ENCODE measurements around the gene IGSF8.

The IGSF8 gene, protein sequence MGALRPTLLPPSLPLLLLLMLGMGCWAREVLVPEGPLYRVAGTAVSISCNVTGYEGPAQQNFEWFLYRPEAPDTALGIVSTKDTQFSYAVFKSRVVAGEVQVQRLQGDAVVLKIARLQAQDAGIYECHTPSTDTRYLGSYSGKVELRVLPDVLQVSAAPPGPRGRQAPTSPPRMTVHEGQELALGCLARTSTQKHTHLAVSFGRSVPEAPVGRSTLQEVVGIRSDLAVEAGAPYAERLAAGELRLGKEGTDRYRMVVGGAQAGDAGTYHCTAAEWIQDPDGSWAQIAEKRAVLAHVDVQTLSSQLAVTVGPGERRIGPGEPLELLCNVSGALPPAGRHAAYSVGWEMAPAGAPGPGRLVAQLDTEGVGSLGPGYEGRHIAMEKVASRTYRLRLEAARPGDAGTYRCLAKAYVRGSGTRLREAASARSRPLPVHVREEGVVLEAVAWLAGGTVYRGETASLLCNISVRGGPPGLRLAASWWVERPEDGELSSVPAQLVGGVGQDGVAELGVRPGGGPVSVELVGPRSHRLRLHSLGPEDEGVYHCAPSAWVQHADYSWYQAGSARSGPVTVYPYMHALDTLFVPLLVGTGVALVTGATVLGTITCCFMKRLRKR

DNA sequence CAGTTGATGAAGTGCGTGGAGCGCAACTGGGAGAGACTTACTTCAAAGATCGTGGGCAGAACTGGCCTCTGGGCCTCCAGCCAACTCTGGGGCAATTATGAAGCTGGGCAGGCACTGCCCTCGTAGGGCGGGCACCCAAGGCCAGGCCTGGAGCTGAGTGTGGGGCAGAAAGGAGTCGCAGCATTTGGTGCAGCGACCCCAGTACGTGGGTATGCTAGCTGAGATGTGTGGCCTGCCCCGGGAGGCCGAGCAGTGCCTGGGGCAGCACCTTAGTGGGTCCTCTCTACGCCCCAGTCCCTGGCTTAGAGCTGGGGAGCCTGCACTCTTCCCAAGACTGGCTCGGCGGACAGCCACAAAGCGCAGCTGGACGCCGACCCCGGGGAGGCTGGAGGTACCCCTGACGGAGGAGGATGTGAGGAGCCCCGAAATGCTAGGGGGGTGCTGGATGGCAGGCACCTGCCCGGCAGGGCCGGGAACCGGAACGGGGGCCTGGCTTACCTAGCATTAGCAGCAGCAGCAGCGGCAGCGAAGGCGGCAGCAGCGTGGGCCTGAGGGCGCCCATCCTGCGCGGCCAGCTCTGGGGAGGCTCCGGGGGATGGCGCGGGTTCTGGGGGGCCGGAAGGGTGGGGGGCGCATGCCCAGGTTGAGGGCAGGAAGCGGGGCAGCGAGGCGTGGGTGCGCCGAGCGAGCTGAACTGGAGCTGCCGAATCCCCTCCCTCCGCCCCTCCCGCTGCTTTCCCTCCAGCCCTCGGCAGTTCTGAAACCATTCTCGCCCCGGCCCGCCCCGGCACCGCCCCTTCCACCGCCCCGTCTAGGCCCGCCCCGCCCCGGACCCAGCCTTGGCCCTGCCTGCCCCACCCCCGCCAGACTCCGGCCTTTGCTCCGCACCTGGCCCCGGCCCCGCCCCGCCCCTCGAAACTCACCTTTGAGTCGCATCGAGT is at the start of gene IGSF8:
IGSF8 (minus strand) TSS at position 709 of the 941 bp plus-strand sequence; CDS start at position 562, 147 bp downstream.
- peak; percentile 95 for DNase-seq (ENCODE audit: low read depth)

DNA sequence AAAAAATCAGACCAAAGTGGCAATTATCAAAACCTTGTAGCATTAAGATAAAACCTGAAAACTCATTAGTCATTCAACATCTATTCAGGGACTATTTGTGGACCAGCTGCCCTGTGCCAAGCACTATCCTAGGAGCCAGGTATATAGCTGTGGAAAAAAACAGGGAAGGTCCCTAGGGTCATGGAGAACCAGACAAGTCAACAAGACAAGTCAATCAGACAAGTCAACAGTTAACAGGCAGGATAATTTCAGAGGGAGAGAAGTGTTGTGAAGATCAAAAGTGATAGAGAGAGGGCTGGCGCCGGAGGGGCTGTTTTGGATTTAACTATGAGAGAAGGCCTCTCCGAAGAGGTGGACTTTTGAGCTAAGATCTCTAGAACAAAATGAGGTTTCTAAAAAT is 49.7 kb upstream of the IGSF8 start:
- DNase-seq (ENCODE audit: low read depth), result no peak

DNA sequence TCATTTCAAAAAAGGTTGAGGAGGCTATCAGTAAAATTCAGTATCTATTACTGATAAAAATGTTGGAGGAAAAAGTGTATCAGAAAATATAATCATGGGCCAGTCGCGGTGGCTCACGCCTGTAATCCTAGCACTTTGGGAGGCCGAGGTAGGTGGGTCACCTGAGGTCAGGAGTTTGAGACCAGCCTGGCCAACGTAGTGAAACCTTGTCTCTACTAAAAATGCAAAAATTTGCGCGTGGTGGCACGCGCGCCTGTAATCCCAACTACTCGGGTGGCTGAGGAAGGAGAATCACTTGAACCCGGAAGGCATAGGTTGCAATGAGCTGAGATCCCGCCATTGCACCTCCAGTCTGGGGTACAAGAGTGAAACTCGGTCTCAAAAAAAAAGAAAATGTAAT is 47.7 kb upstream of the IGSF8 start:
- no peak for DNase-seq (ENCODE audit: low read depth)

DNA sequence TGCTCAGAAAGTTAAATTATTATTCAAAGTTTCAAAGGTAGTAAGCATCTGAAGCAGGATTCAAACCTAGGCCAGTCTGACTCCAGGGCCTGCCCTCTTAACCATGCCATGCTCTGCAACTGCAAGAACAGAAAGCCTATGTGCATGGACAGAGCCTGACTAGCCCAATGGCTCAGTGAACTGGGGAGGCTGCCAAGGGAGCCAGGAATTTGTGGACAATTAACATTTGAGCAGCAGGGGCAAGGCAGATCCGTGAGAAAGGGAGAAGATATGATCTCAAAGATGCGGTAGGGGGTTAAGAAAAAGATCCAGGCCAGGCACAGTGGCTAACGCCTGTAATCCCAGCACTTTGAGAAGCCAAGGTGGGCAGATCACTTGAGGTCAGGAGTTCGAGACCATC is 46.5 kb upstream of the IGSF8 start:
- no peak for DNase-seq (ENCODE audit: low read depth)

DNA sequence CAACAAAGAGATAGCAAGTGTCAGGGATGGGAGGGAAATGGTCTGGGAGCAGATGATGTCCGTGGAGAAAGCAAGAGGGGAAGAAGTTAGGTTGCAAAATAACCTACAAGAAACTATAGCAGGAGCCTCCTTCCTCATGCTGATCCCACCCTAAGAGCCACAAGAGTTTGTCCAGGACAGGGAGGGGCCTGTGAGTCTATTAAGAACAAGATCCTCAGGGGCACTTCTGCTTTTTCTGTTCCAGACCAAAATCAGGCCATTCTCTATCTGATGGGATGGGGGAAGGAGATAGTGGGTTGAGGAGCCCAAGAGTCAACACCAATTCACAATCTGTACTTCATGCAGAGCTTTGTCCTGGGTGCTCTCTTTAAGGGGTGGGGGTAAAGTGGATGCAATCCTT is 45.3 kb upstream of the IGSF8 start:
- no peak for DNase-seq (ENCODE audit: low read depth)

DNA sequence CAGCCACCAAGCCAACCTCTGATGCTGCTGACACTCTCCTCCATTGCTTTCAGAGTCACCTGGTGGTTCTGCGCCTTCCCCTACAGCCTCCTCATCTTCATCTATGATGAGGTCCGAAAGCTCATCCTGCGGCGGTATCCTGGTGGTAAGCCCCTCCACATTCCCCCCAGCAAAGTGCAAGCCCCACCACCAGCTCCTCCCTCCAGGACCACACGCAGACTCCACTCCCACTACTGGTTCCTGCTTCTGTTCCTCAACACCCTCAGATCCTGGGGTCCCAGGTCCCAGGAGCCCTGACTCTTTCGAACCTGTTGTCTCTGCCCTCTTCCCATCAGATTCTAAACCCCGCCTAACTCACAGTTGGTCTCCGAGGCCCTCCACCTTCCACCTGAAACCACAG is 41.4 kb upstream of the IGSF8 start:
- no peak for DNase-seq (ENCODE audit: low read depth)

DNA sequence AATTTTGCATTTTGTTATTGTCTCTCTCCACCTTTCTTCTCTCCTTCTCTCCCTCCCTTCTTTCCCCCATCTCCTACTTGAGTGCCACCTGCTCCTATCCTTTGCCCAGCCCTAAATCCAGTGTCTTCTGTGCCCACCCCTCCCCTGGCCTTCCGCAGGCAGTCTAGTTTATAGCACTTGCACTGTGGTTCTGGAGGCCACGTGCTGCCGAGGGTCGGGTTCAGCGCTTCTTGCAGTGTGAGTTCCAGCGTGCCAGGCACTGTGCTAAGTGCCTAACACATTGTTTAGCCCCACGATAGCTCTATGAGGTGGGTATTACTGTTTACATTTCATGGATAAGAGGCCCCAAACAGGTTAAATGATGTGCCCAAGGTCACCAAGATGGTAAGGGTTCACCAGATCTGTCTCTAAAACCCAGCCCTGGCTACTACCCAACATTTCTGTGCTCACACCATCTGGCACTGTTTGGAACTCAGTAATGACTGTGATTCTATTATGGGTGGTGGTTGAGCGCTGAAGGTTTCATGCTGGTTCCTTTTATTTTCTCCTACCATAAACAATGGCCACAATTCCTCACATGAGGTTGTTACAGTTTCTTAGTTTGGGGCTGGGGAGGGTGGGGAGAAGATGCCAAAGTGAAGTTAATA is 38.9 kb upstream of the IGSF8 start:
- DNase-seq (ENCODE audit: low read depth), result no peak

DNA sequence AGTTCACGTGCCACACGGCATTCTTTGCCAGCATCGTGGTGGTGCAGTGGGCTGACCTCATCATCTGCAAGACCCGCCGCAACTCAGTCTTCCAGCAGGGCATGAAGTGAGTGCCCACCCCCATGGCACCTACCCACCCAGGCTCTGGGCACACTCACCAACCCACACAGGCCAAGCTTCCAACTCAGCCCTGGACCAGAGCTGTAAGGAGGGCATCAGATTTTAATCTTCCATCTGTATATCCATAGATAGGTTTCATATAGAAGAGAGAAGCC is 38.4 kb upstream of the IGSF8 start:
- no peak for DNase-seq (ENCODE audit: low read depth)

DNA sequence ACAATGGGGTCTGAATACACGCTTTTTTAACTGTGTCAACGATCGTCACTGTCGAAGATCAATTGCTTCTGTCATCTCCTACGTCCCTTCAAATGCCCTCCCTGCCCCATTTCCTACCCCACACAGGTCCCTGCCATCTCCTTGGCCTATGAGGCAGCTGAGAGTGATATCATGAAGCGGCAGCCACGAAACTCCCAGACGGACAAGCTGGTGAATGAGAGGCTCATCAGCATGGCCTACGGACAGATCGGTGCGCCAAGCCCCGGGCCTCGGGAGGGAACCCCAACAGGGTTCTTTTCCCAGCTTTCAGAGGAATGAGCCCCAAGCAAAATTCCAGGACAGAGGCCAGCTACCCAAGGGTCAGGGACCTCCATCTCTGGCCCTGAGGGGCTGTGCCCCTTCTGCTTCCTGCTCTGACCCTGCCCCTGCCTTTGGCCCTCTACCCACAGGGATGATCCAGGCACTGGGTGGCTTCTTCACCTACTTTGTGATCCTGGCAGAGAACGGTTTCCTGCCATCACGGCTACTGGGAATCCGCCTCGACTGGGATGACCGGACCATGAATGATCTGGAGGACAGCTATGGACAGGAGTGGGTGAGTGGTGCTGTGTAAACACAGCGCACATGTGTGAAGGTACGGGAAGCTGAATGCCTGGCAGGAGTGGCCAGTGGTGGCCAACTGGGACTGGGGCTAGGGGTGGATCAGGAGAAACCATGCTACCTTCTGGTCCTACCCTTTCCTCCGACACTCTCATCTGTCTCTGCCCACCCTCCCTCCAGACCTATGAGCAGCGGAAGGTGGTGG is 37.9 kb upstream of the IGSF8 start:
- DNase-seq (ENCODE audit: low read depth), result no peak

DNA sequence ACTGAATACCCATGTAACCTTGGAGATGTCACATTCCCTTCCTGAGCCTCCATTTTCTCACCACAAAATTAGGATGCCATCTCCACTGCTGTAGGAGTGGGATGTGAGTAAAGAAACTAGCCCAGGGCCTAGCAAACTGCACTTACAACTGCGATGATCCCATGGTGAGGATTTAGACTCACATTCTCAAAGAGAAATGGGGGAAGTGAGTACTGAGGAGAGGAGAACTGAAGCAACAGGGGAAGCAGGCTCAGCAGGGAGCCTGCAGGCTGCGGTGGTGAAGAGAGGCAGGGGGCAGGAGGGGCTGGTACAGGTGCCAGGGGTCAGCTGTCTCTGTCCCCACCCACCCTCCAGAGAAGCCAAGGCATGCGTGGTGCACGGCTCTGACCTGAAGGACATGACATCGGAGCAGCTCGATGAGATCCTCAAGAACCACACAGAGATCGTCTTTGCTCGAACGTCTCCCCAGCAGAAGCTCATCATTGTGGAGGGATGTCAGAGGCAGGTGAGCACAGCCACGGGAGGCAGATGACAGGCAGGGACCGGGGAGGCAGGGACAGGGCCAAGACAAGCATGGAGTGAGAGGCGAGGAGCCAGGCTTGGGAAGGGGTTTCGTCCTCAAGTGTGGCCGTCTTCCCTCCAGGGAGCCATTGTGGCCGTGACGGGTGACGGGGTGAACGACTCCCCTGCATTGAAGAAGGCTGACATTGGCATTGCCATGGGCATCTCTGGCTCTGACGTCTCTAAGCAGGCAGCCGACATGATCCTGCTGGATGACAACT is 36.6 kb upstream of the IGSF8 start:
- no peak for DNase-seq (ENCODE audit: low read depth)

DNA sequence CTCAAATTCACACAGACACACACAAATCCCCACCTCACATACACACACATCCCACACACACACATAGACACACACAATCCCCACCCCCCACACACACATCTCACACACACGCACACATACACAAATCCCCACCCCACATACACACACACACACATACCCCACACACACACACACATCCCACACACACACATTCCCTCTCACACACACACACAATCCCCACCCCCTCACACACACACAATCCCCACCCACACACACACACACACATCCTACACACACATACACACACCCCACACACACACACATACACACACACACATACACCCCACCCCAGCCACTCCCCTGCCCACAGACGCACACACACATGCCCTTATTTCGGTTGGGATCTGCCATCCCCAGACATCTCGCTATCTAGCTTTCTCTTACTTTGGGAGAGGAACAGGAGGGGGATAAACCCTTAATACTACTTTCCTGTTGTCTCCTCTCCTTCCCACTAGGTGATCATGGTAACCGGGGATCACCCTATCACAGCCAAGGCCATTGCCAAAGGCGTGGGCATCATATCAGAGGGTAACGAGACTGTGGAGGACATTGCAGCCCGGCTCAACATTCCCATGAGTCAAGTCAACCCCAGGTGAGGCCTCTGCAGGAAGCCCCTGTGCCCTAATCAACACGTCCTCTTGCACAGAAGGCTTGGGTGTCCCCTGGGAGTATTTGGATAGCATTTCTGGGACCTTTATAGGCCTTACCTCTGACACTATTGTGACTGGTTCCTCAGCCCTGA is 35.8 kb upstream of the IGSF8 start:
- no peak for DNase-seq (ENCODE audit: low read depth)

DNA sequence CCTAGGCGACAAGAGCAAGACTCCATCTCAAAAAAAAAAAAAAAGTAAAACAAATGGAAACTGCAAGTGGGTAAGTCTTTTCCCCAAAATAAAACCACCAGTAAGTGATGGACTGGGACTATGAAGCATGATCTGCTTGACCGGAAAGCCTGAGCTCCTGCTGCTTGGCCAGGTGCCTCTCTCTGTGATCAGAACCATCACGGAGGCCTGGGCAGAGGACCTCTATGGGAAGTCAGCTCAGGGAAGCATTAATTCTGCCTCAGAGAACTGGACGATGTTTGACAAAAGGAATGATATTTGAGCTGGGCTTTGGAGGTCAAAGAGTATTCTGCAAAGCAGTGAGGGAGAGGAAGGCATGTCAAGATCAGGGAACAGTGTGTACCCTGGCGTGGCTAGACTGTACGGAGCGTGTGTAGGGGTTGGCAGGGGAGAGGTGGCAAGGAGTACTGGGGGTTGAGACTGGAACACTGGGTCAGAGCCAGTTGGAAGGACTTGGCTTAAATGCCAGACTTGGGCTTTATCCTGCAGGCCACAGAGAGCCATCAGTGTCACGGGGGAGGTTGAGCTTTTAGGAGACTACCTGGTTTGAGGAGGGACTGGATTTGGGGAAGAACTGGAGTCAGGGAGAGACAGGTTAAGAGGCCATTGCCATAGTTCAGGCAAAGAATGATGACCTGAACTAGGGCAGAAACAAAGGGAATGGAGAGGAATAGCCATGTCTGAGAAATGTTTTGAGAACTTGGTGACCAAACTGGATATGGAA is 33.6 kb upstream of the IGSF8 start:
- no peak for DNase-seq (ENCODE audit: low read depth)

DNA sequence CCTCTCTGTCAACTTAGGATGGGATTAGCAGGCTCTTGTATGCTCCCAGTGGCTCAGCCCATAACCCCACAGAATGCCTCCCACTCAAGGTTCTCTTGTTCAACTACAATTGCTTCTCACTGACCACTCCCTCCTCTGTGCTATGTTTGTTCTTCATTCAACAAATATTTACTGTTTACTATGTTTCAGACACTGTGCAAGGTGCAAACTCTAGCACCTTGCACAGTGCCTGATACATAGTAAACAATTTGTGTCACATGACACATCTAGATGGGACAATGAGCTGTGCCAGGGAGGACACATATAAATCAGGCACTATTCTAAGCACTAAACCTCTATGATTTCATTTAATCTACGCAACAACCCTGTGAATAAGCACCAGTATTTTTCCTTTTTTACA is 32.5 kb upstream of the IGSF8 start:
- no peak for DNase-seq (ENCODE audit: low read depth)

DNA sequence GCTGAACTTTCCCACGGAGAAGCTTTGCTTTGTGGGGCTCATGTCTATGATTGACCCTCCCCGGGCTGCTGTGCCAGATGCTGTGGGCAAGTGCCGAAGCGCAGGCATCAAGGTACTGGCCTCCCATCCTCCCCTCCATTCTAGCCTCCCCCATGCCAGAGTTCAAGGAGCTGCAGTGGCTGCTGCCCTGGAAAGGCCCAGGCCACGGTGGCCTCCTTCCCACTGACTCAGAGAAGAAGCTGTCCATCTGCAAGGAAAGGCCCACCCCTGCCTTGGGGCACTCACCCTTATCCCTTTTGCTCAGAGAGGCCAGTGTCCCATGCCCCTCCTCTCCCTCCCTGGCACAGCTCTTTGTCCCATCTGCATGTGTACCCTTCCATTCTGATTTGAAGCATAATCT is 32.1 kb upstream of the IGSF8 start:
- no peak for DNase-seq (ENCODE audit: low read depth)

DNA sequence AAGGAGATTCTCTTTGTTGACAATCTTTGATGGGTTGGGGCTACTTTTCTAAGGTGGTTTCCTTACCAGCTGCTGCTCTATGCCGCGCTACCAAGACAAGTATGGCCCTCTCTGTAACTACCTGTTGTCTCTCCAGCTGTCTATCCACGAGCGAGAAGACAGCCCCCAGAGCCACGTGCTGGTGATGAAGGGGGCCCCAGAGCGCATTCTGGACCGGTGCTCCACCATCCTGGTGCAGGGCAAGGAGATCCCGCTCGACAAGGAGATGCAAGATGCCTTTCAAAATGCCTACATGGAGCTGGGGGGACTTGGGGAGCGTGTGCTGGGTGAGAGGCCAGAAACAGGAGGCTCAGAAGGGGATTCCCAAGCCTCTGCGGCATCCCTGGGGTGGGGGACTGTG is 31.5 kb upstream of the IGSF8 start:
- no peak for DNase-seq (ENCODE audit: low read depth)

DNA sequence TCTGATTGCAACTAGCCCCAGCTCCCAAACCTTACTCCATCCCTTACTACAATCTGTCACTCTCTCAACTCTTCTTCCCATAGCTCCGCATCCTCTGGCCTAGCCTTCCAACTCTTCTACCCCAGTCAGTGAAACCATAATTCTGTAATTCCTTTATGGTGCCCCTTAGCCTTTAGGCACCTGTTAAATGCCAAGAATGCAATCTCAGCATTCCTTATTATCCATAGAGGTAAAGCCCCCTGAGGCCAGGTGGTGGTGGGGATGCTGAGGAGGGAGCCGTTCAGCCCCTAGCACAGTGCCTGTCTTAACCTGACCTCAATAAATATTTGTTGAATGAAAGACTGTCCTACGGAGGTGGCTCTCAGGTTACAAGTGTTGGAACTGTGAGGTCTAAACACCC is 31.1 kb upstream of the IGSF8 start:
- no peak for DNase-seq (ENCODE audit: low read depth)

DNA sequence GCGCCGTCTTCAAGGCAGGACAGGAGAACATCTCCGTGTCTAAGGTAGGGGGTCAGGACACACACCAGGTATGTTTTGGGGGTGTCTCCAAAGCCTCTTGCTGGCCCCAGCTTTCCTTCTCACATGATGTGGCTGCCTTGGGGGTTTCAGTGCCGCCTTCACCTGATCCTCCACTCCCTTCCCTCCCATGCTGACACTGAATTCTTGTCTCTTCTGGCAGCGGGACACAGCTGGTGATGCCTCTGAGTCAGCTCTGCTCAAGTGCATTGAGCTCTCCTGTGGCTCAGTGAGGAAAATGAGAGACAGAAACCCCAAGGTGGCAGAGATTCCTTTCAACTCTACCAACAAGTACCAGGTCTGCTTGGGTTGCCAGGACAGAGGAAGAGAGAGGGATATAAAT is 30.6 kb upstream of the IGSF8 start:
- no peak for DNase-seq (ENCODE audit: low read depth)

DNA sequence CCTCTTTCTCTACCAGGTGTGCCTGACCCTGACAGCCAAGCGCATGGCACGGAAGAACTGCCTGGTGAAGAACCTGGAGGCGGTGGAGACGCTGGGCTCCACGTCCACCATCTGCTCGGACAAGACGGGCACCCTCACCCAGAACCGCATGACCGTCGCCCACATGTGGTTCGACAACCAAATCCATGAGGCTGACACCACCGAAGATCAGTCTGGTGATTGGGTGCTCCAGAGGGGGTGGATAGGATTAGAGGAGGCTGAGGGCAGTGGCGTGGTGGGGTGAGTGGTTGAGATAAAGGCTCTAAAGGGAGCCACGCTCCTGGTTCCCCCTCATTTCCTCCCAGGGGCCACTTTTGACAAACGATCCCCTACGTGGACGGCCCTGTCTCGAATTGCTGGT is 30.2 kb upstream of the IGSF8 start:
- DNase-seq (ENCODE audit: low read depth), result no peak

DNA sequence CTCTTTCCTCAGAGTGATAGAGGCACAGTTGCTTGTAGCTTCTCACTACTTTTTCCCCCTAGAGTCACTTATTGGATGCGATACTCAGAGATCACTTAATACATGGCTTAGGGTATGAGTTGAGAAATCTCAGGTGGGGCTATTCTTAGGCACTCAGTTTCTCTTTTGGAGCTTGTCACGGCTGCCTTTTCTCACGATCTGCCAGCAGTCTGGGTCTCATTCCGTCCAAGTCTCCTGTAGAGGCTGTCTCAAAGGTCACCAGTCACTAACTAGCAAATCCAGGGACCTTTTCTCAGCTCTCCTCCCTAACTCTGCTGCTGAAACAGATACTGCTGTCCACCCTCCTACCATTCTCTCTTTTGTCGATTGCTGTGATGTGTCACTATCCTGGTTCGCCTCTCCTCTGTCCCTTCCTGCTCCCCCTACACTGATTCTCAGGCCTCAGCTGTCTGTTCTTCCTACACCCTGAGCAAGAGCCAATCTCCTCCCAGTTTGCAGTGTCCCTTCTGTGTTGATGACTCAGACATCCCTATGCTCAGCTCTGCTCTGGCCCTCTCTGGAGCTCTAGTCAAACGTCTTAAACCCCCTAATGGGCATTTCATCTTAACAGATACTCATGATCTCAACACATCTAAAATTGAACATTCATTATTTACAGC is 29.6 kb upstream of the IGSF8 start:
- DNase-seq (ENCODE audit: low read depth), result no peak
